Cardiac muscle cell (in vitro differentiated cells and primary cell): ENCODE data around the gene KLF9. TPM values are rescaled to one million over a fixed set of nuclear protein-coding genes. Genes with fewer than 3 reads are reported as not detected.

ENCODE experiments used
- DNase-seq, 2 donors: peaks; one replicate each; pipeline versions ENCODE4 v3.0.0 to v3.0.0-alpha.2; 2010 to 2017; ENCODE audit warnings: low read depth in 1 of 2, low spot score in 1 of 2
- H3K27ac ChIP-seq: fragments of 200-600 bp; sonication (generic); 2 replicates; pipeline ENCODE4 v1.5.1; 2016
- H3K27me3 ChIP-seq: fragments of 200-600 bp; sonication (generic); 2 replicates; pipeline ENCODE4 v1.6.0; 2016; ENCODE audit warnings: control low read depth
- H3K36me3 ChIP-seq: fragments of 200-600 bp; sonication (generic); 2 replicates; pipeline ENCODE4 v1.5.1; 2016; ENCODE audit warnings: control low read depth
- H3K4me1 ChIP-seq: fragments of 200-600 bp; sonication (generic); 2 replicates; pipeline ENCODE4 v1.8.1; 2017; ENCODE audit warnings: low read depth, mild to moderate bottlenecking, mixed run types
- H3K4me3 ChIP-seq: fragments of 200-600 bp; sonication (generic); 2 replicates; pipeline ENCODE4 v1.5.1; 2016; ENCODE audit warnings: mild to moderate bottlenecking
- H3K9me3 ChIP-seq: fragments of 200-600 bp; sonication (generic); 2 replicates; pipeline ENCODE4 v1.5.1; 2017; ENCODE audit warnings: low read depth, mild to moderate bottlenecking, control low read depth
- CTCF ChIP-seq: IDR thresholded peaks from 2 replicates; pipeline ENCODE4 v1.5.1; 2012; ENCODE audit warnings: low read depth, mild to moderate bottlenecking, low read length
- polyA plus RNA-seq: library from polyadenylated mRNA; unstranded; fragments of >200 nt; fragmentation: Nextera tagmentation; extraction: Ambion mirVana; gene quantifications from 2 replicates; pipeline ENCODE4 v1.2.1, GENCODE V29; 2016
- total RNA-seq: library from RNA; depleted of rRNA; stranded (reverse); fragments of >200 nt; gene quantifications from 2 replicates; pipeline ENCODE4 v1.2.3, GENCODE V29; 2016

The KLF9 gene
- total and polyA plus RNA-seq, 2 experiments from 2014 or later = 0.30 TPM; not detected in 1

- peak; percentile 23 to 76 for DNase-seq
- Histone ChIP-seq H3K4me1 (peaks cover 4% of the 10 kb centered on the region), H3K36me3 (no peaks in the 10 kb centered on the region), H3K9me3 (no peaks in the 10 kb centered on the region), H3K27me3 (peaks cover 57% of the 10 kb centered on the region), H3K4me3 (no peak overlapping the region), H3K27ac (no peak overlapping the region)
- no peak for TF ChIP-seq CTCF
Observed at GRCh38 chr9:70411121-70411929, 3.1 kb downstream of the KLF9 start.

GRCh38 chr9:70410368-70410767 is 4.1 kb downstream of the KLF9 start:
- Histone ChIP-seq H3K9me3 (no peaks in the 10 kb centered on the region), H3K27me3 (peaks cover 51% of the 10 kb centered on the region), H3K36me3 (no peaks in the 10 kb centered on the region), H3K4me3 (no peak overlapping the region), H3K27ac (no peak overlapping the region), H3K4me1 (peaks cover 4% of the 10 kb centered on the region)
- peak in 1 of 2 donors; percentile 66 for DNase-seq
- TF ChIP-seq CTCF = no peak

GRCh38 chr9:70409800-70410199 is 4.7 kb downstream of the KLF9 start:
- Histone ChIP-seq H3K4me1 (peaks cover 4% of the 10 kb centered on the region), H3K27ac (no peak overlapping the region), H3K27me3 (peaks cover 46% of the 10 kb centered on the region), H3K36me3 (no peaks in the 10 kb centered on the region), H3K4me3 (no peak overlapping the region), H3K9me3 (no peaks in the 10 kb centered on the region)
- DNase-seq = no peak
- no peak for TF ChIP-seq CTCF

- DNase-seq = peak in 1 of 2 donors; percentile 38
- Histone ChIP-seq H3K9me3 (no peaks in the 10 kb centered on the region), H3K4me3 (no peak overlapping the region), H3K27me3 (peaks cover 42% of the 10 kb centered on the region), H3K27ac (no peak overlapping the region), H3K36me3 (no peaks in the 10 kb centered on the region), H3K4me1 (no peaks in the 10 kb centered on the region)
- TF ChIP-seq CTCF = no peak
Observed at GRCh38 chr9:70409280-70409679, 5.2 kb downstream of the KLF9 start.

GRCh38 chr9:70408393-70409040 is 5.9 kb downstream of the KLF9 start:
- Histone ChIP-seq H3K4me3 (no peak overlapping the region), H3K9me3 (no peaks in the 10 kb centered on the region), H3K27me3 (peaks cover 39% of the 10 kb centered on the region), H3K36me3 (no peaks in the 10 kb centered on the region), H3K27ac (no peak overlapping the region), H3K4me1 (no peaks in the 10 kb centered on the region)
- no peak for TF ChIP-seq CTCF
- DNase-seq = peak in 1 of 2 donors; percentile 47
